Progenitor cell of endocrine pancreas (in vitro differentiated cells): Measurements from ENCODE around the gene HTR3C. TPM values are rescaled to one million over a fixed set of nuclear protein-coding genes. Genes with fewer than 3 reads are reported as not detected.
A peak's percentile ranks its signal among the peaks of the same experiment; 100 is the strongest.

ENCODE experiments used
- DNase-seq: peaks from one replicate; pipeline ENCODE4 v3.0.0; 2021; ENCODE audit warnings: low spot score; ENCODE audit not compliant: unreplicated experiment
- H3K27ac Mint-ChIP-seq: 2 replicates; pipeline ENCODE4 v1.8.0; 2021; ENCODE audit warnings: mild to moderate bottlenecking, moderate library complexity, mixed read lengths
- H3K27me3 Mint-ChIP-seq: 2 replicates; pipeline ENCODE4 v1.8.0; 2021; ENCODE audit warnings: mixed read lengths
- H3K36me3 Mint-ChIP-seq: 2 replicates; pipeline ENCODE4 v1.8.0; 2022; ENCODE audit warnings: mixed read lengths; ENCODE audit not compliant: insufficient read depth
- H3K4me1 Mint-ChIP-seq: 2 replicates; pipeline ENCODE4 v1.8.0; 2021; ENCODE audit warnings: low read depth, mixed read lengths
- H3K4me3 Mint-ChIP-seq: 2 replicates; pipeline ENCODE4 v1.8.0; 2021; ENCODE audit warnings: low read depth, mild to moderate bottlenecking, moderate library complexity, mixed read lengths
- H3K9me3 Mint-ChIP-seq: 2 replicates; pipeline ENCODE4 v1.8.0; 2021; ENCODE audit warnings: low read depth, mixed read lengths
- CTCF ChIP-seq: fragments of 200-600 bp; sonication (generic); IDR thresholded peaks from one replicate; pipeline ENCODE4 v1.5.0; 2021; ENCODE audit warnings: antibody characterized with exemption, mild to moderate bottlenecking; ENCODE audit not compliant: unreplicated experiment
- total RNA-seq: library from RNA; stranded (reverse); gene quantifications from 2 replicates; pipeline ENCODE4 v1.2.1, GENCODE V29; 2021

Gene HTR3C
- total RNA-seq, 1 donor from 2014 or later = not detected

- DNase-seq = no peak
- TF ChIP-seq CTCF = no peak
- Mint-ChIP-seq H3K27me3 (no peaks in the 10 kb centered on the region), H3K4me3 (no peak overlapping the region), H3K27ac (peak overlapping the region; percentile 81), H3K4me1 (peaks cover 37% of the 10 kb centered on the region), H3K9me3 (no peaks in the 10 kb centered on the region), H3K36me3 (peaks cover 29% of the 10 kb centered on the region)
These were observed 44.7 kb upstream of the HTR3C start for GRCh38 chr3:184008161-184008560.

- no peak for TF ChIP-seq CTCF
- no peaks in the 10 kb centered on the region for H3K9me3 Mint-ChIP-seq
- no peak overlapping the region for H3K4me3 Mint-ChIP-seq
- peaks cover 31% of the 10 kb centered on the region for H3K36me3 Mint-ChIP-seq
- H3K27ac Mint-ChIP-seq = peak overlapping the region; percentile 50
- DNase-seq = no peak
- no peaks in the 10 kb centered on the region for H3K27me3 Mint-ChIP-seq
- peaks cover 30% of the 10 kb centered on the region for H3K4me1 Mint-ChIP-seq
These were observed 41.5 kb upstream of the HTR3C start for GRCh38 chr3:184011230-184011876.

GRCh38 chr3:184011937-184012889 is 40.6 kb upstream of the HTR3C start:
- Mint-ChIP-seq H3K9me3 (no peaks in the 10 kb centered on the region), H3K27ac (no peak overlapping the region), H3K36me3 (peaks cover 31% of the 10 kb centered on the region), H3K4me3 (no peak overlapping the region), H3K27me3 (no peaks in the 10 kb centered on the region), H3K4me1 (peaks cover 32% of the 10 kb centered on the region)
- no peak for DNase-seq
- no peak for TF ChIP-seq CTCF

GRCh38 chr3:184015381-184016019 is 37.3 kb upstream of the HTR3C start:
- H3K4me1 Mint-ChIP-seq = peaks cover 26% of the 10 kb centered on the region
- no peak for TF ChIP-seq CTCF
- peak overlapping the region; percentile 79 for H3K27ac Mint-ChIP-seq
- no peak for DNase-seq
- peaks cover 22% of the 10 kb centered on the region for H3K36me3 Mint-ChIP-seq
- H3K9me3 Mint-ChIP-seq = no peaks in the 10 kb centered on the region
- H3K27me3 Mint-ChIP-seq = peaks cover 3% of the 10 kb centered on the region
- H3K4me3 Mint-ChIP-seq = peak overlapping the region; percentile 97

- H3K27ac Mint-ChIP-seq = peak overlapping the region; percentile 79
- TF ChIP-seq CTCF = no peak
- H3K4me3 Mint-ChIP-seq = peak overlapping the region; percentile 97
- peaks cover 6% of the 10 kb centered on the region for H3K27me3 Mint-ChIP-seq
- H3K4me1 Mint-ChIP-seq = peaks cover 26% of the 10 kb centered on the region
- H3K36me3 Mint-ChIP-seq = peaks cover 17% of the 10 kb centered on the region
- no peaks in the 10 kb centered on the region for H3K9me3 Mint-ChIP-seq
- no peak for DNase-seq
These were observed 36.7 kb upstream of the HTR3C start for GRCh38 chr3:184016169-184016570.
